Activated CD4-positive, alpha-beta T cell treated with anti-CD3 and anti-CD28 coated beads, Interleukin-10, Interleukin-2, amounts not matched to agents 100 ng/mL and 50 ng/mL, durations not matched to agents 16 hours and 8 hours (primary cell): ENCODE data around the gene MTHFD1L.

Experiments used
- DNase-seq: peaks from one replicate; pipeline ENCODE4 v3.0.0-alpha.2; 2020

The MTHFD1L gene

GRCh38 chr6:151131324-151132007 lies 266.0 kb downstream of the MTHFD1L start:
- DNase-seq: no peak

- no peak for DNase-seq
Observed at GRCh38 chr6:151136141-151136755, 270.7 kb downstream of the MTHFD1L start.

GRCh38 chr6:151137542-151137941 lies 272.0 kb downstream of the MTHFD1L start:
- no peak for DNase-seq

GRCh38 chr6:151139524-151139923 lies 274.0 kb downstream of the MTHFD1L start:
- no peak for DNase-seq

- no peak for DNase-seq
Observed at GRCh38 chr6:151140767-151141166, 275.3 kb downstream of the MTHFD1L start.

GRCh38 chr6:151141685-151142084 lies 276.2 kb downstream of the MTHFD1L start:
- no peak for DNase-seq

GRCh38 chr6:151142676-151143075 lies 277.2 kb downstream of the MTHFD1L start:
- DNase-seq: no peak

GRCh38 chr6:151143337-151143736 lies 277.8 kb downstream of the MTHFD1L start:
- no peak for DNase-seq

- no peak for DNase-seq
Observed at GRCh38 chr6:151143806-151144205, 278.3 kb downstream of the MTHFD1L start.

GRCh38 chr6:151147118-151147832 lies 281.8 kb downstream of the MTHFD1L start:
- no peak for DNase-seq

- no peak for DNase-seq
Observed at GRCh38 chr6:151148111-151148510, 282.6 kb downstream of the MTHFD1L start.

- no peak for DNase-seq
Observed at GRCh38 chr6:151149793-151150192, 284.3 kb downstream of the MTHFD1L start.
